Activated CD4-positive, alpha-beta T cell treated with anti-CD3 and anti-CD28 coated beads for 4 hours (primary cell): ENCODE measurements around the gene GINS1.
"Not testable (repeated sequence)": the region's sequence is repeated elsewhere in the genome, so short reads cannot be mapped to it uniquely, and the experiment has no call there.

Experiments
- DNase-seq, 2 donors: peaks; one replicate each; pipeline ENCODE4 v3.0.0-alpha.2; 2020

GINS1 gene

DNA sequence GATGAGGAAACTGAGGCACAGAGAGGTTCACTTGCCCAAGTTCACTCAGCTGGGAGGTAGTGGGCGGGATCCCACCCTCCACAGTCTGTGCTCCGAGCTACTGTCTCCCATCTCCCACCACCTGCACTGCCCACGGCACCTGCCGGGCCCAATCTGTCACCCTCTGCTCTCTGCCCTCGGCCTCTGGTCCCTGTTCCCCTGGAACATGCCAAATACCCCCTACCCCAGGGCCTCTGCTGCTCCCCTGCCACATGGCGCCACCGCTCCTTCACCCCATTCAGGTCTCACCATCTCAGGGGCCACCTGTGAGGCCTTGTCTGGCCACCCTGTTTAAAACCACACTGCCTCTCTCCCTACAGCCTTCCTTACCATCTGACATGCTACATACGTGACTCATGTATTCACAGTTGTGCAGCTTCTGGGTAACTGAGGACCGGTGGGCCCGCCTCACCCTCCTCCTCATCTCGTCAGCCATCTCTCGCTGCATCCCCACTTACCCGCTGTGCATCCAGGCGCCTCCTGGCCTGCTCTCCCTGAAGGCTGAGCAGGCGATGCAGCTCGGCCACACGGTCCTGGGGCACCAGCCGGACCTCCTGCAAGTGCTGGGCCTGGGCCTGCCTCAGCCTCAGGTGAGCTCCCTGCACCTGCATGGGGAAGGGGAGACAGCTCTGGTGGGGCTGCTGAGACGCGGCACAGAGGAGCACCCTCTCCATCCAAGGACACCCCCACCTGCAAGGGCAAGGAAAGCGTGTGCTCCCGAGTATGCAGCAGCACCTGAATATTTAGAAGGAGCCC is 50.6 kb downstream of the GINS1 start:
- no peak for DNase-seq

DNA sequence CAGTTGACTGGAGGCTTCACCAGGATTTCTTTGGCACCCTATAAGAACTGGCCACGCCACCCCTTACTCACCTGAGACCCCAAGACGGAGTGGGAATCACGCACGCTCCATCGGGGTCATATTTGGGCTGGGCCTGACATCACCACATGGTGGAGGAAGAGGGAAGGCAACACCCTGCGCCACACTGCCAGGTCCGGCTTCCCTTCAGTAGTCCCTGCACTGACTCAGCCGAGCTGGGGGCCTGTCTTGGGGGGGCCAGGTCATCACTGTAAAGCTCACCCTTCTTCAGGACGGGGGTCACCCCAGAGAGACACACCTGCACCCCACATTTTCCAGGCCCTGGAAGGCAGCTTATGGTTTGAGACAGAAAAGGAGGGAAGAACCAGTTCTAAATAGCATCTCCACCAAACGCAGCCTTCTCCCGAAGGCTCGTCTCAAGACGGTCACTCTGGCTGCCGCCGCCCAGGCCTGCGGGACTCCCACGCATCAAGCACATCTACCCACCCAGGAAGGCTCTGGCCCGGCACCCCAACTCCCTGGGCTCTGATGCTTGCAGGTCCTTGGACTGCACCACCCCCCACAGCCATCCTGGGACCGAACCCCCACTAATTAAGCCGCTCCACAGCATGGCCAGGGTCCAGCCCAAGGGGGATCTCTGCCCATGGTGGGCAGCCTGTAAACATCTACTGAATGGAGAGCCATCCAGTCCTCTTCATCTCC is 51.8 kb downstream of the GINS1 start:
- DNase-seq: no peak

DNA sequence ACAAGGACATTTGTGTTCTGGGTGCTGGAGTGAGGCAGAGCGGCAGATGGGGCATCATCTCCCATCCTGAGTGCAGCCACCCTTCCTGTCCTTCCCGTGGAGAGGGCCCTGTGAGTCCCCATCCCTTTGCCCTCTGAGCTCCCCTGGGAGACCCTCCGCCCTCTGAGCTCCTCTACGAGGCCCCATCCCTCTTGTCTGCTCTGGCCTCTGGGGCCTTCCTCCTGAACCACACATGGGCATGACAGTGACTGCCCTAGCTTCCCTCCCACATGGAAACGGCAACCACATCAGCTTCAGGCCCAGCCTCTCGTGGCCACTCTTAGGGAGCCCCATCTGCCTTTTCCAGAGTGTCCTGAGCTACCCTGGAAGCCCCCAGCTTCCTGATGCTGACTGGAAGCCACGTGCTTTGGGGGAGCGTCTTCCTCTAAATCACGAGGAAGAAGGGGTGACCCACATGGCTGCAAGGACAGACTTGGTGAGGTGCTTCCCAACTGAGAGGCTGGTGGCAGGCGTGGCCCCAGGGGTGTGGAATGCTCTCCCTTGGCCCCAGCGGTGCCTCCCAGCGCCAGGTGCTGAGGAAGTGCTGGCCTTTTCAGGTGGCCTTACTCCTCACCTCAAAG is 52.6 kb downstream of the GINS1 start:
- DNase-seq: no peak

DNA sequence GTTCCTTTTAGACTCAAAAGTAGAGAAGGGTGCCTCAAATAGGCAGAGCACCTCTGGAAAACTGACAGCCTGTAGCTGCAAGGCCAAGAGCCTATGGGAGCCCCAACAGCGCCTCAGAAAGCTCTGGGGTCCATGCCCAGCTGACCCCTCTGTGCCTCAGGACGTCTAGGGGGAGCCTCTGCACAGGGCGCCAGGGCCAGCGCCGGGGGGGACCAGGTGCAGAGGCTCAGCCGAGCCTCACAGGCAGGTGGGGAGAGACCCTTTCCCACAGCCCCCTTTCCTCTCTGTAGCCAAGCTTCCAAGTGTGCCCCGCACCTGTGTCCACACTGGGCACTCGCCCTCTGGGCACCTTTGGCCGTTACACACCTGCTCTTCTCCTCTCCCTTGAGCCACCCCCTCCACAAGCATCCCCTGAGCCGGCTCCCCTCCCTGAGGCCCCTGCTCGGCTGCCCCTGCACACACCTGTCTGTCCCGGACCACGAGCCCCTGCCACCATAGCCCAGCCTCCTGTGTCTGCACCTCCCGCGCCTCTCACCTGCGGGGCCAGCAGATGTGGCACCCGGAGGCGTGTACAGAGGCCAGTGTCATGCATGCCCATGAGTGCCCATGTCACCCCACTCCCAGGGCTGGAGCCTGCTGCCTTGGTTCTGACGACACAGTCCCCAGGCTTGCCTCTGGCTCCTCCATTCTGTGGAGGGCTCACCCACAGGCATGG is 53.2 kb downstream of the GINS1 start:
- no peak for DNase-seq

DNA sequence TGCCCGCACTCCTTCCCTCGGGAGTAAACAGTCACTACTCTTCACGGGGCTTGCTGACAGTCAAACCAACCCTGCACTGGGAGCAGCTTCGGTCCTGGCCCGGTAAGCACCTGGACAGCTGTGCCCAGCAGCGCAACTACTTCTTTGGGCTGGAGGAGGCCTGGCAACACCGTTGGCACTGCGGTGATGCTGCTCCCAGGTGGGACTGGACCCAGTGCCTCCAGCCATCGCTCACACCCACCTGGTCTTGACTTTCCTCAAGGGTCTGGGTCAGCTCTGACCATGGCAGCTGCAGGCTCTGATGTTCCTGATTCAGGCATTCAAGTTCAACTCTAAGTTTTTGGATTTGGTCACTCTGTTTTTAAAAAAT is 53.8 kb downstream of the GINS1 start:
- no peak for DNase-seq

GRCh38 chr20:25461786-25462545 is 54.5 kb downstream of the GINS1 start:
- DNase-seq: no peak

DNA sequence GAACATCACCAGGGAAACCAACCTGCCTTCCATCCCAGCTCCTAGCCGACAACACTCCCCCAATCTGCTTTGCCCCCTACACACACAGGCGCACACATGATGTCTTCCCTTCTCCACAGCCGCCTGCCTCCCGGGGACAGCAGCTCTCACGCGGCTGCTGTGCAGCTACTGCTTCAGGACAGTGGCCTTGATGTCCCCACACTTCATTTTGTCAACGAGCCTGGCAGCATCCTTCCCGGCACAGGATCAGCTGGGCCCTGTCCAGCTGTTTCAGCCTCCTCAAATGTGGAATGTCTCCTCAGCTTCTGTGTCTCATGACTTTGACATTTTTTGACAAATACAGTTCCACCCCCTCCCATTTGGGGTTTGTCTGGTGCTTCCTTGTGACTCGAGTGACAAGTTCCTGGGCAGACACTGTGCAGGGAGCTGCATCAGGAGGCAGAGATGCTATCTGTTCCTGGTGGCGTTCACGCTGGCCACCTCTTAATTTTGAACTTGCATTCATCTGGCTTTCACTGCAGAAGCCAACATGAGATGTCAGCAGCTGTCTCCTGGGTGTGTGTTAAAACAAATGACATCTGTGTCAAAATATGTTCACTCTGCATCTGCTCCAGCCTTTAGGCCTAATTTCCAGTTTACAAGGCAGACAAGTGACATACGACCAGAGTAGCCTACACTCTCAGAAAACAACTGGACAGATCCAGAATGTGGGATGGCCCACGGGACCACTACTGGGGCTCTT is 57.2 kb downstream of the GINS1 start:
- no peak for DNase-seq

DNA sequence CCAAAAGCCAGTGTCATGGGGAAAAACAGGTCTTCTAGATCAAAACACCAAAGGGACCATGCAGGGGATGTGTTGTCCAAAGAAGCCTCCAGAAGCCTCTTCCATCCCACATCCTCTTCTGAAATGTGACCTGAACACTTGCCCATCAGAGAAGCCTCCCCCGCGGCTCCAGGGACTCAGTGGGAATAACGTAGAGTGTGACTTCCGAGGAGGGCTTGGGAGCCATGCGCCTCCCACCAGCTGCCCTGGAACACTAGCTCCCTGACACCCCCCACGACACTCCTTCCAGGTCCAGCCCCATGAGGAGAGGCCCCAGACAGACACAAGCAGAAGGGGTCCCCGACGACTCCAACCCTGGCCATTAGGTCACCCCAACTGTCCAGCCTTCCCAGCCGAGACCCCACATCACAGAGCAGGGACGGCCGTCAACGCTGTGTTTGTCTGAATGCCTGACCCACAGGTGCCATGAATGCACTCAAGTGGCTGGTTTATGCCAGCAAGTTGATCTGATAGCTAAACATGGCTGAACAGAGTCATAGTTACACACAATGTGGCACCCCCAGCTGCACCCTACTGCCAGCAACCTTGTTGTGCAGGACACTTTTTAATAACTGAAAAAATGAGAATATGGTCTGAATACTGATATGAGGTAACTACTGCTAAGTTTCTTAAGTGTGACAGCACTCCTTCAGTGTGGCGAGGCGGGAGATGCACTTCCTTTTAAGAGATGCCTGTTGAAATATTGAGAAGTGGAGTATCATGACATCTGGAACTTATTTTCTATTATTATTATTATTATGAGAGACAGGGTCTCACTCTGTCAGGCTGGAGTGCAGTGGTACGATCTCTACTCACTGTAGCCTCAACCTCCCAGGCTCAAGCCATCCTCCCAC is 58.0 kb downstream of the GINS1 start:
- DNase-seq: no peak

- no peak for DNase-seq
Observed at GRCh38 chr20:25466846-25467245, 59.4 kb downstream of the GINS1 start.

- no peak for DNase-seq
Observed at GRCh38 chr20:25467441-25467840, 60.0 kb downstream of the GINS1 start.

DNA sequence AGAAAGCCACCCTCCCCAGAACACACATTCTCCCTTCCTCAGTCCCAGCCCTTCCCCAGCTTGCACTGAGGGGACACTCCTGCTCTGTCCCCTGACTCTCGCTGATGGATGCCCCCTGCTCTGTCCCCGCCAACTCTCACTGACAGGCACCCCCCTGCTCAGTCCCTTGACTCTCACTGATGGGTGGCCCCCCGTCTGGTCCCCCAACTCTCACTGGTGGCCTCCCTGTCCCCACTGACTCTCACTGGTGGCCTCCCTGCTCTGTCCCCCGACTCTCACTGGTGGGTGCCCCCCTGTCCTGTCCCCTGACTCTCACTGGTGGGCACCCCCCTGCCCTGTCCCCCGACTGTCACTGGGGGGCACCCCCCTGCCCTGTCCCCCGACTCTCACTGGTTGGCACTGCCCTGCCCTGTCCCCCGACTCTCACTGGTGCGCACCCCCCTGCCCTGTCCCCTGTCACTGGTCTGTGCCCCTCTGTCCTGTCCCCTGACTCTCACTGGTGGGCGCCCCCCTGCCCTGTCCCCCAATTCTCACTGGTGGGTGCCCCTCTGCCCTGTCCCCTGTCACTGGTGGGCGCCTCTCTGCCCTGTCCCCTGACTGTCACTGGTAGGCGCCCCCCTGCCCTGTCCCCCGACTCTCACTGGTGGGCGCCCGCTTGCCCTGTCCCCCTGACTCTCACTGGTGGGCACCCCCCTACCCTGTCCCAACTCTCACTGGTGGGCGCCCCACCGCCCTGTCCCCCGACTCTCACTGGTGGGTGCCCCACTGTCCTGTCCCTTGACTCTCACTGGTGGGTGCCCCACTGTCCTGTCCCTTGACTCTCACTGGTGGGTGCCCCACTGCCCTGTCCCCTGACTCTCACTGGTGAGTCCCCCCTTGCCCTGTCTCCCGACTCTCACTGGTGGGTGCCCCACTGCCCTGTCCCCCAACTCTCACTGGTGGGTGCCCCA is 60.9 kb downstream of the GINS1 start:
- DNase-seq: no peak

- no peak for DNase-seq
Observed at GRCh38 chr20:25469558-25469957, 62.1 kb downstream of the GINS1 start.

DNA sequence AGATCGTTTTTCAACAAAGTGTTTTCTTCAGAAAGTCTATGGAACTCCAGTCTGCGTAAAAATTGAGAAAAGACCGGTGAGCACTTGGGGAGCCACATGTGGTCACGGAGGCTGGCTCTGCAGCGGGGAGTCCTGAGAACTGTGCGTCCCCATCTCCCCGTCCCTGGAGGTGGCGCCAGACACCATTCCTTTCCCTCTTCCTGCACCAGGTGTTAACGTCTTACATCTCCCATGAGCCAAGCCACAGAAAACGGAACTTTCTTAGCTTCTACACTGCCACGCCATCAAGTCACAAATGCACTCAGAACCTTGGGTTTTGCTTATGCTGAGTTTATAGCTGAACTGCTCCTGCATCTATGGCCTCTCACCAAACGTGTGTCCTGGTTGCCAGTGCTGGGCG is 62.6 kb downstream of the GINS1 start:
- DNase-seq: peak; percentile 26 to 31

GRCh38 chr20:25471020-25471419 is 63.5 kb downstream of the GINS1 start:
- no peak for DNase-seq

GRCh38 chr20:25473297-25473696 is 65.8 kb downstream of the GINS1 start:
- DNase-seq: not testable (repeated sequence)

GRCh38 chr20:25476106-25477013 is 68.9 kb downstream of the GINS1 start:
- DNase-seq: no peak

DNA sequence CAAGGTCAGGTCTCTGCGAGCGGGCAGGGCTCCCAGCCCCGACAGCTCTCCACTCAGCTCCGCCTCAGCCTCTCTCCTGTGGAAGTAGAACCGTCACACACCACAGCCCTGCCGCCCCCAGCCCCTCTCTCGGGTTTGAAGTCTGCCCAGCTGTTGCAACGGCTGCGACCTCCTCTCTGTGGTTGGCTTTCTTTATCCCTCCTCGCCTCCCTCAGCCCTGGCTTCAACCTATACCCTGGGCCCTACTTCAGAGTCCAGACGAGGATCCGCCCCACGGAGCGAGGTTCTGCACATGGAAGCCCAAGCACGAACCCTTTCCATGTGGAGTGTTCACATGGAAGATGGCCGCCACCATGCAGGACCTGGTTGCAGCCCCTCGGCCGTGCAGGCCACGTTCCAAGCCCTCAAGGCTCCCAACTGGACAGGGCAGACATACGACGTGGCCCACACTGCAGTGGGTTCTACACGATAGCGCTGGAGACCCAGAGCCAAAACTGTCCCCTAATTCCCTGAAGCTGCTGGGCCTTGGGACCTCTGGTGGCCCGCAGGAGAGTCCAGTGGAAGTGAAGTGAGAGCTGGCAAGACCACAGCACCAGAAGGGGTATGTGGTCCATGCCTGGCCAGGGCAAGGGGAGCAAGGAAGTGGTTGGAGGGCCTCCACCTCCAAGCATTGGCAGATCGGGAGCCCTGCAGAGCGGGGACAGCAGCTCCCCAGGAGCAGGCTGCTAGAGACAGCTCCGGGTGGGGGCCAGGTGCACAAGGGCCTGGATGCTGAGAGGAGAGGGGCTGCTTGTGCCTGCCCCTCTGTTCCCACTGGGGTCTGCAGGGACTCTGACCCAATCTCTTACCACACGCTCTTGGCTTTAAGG is 69.8 kb downstream of the GINS1 start:
- no peak for DNase-seq
